HG02763 (cell line): Measurements from ENCODE around the gene TNFRSF13B.
"Not testable (repeated sequence)": the region's sequence is repeated elsewhere in the genome, so short reads cannot be mapped to it uniquely, and the experiment has no call there.

Source experiments
- ATAC-seq: cut with Tn5 transposase; IDR thresholded peaks from one replicate; pipeline ENCODE4 v1.9.1; 2021; ENCODE audit warnings: mild to moderate bottlenecking, moderate library complexity; ENCODE audit not compliant: unreplicated experiment

TNFRSF13B gene

GRCh38 chr17:16913463-16913862, 58.5 kb downstream of the TNFRSF13B start:
- ATAC-seq = no peak

DNA sequence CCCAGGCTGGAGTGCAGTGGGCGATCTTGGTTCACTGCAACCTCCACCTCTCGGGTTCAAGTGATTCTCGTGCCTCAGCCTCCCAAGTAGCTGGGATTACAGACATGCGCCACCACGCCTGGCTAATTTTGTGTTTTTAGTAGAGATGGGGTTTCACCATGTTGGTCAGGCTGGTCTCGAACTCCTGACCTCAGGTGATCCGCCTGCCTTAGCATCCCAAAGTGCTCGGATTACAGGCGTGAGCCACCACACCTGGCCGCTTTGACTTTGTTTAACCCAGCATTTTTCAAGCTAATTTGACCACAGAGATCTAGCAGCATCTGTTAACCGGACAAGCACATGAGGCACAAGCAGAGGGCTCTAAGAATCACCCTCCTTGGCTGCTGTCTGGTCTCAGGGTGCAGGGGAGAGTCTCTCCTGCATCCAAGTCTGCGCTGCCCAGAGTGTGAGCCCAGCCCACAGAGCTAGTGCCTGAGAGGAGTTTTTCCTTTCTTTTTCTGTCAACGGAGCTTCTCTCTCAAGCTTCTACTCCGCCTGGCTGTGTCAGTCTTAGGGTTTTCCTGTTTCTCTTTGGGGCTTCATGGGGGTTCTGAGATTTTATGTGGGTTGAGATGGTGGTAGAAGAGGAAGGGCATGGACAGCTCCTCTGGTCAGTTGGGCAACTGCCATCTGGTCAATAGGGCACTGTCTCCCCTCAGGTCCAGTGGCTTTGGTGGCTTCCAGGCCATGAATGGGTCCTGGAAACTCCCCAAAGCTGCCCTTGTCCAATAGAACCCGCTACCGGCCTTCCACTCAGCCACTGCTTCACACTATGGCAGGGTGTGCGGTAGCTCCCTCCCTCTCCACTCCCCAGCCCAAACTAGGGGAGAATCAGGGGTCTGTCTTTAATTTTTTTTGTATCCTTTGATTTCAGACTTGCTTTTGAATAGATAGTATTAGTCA, 59.6 kb downstream of the TNFRSF13B start:
- ATAC-seq = no peak

GRCh38 chr17:16911141-16911937, 60.6 kb downstream of the TNFRSF13B start:
- ATAC-seq = no peak

DNA sequence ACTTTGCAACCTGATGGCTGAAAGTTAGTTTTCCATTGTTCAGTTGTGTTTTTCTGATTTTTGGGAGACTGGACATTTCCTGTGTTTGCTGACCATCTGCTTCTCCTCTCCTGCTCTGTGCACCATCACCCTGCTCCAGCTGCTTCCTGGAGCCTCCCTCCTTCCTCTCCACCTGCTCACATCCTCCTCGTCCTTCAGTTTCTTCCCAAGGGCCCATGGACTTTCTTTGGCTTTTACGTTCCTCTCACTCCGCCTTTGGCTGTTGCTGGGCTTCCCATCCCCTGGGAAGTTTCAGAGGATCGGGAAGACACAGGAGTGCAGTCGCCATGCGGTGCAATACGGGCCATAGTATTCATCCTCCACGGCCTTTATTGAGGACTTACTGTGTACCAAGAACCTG, 61.6 kb downstream of the TNFRSF13B start:
- no peak for ATAC-seq

GRCh38 chr17:16909472-16910246, 62.3 kb downstream of the TNFRSF13B start:
- no peak for ATAC-seq

- ATAC-seq = no peak
These were observed 63.6 kb downstream of the TNFRSF13B start for GRCh38 chr17:16908273-16908672.

- no peak for ATAC-seq
These were observed 65.2 kb downstream of the TNFRSF13B start for GRCh38 chr17:16906680-16907079.

DNA sequence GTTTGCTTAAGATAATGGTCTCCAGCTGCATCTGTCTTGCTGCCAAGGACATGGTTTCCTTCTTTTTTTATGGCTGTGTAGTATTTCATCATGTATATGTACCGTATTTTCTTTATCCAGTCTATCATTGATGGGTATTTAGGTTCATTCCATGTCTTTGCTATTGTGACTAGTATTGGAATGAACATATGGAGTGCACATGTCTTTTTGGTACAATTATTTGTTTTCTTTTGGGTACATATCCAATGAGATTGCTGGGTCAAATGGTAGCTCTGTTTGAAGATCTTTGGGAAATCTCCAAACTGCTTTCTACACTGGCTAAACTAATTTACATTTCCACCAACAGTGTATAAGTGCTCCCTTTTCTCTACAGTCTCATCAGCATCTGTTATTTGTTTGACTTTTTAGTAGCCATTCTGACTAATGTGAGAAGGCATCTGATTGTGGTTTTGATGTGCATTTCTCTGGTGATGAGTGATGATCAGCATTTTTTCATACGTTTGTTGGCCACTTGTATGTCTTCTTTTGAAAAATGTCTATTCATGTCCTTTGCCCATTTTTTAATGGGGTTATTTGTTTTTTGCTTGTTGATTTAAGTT, 66.2 kb downstream of the TNFRSF13B start:
- no peak for ATAC-seq

DNA sequence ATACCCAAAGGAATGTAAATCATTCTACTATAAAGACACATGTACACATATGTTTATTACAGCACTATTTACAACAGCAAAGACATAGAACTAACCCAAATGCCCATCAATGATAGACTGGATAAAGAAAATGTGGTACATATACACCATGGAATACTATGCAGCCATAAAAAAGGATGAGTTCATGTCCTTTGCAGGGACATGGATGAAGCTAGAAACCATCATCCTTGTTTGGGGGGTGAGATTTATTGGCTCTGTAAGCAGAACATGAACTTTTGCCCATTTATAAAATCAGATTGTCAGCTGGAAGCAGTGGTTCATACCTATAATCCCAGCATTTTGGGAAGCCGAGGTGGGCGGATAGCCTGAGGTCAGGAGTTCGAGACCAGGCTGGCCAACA, 68.8 kb downstream of the TNFRSF13B start:
- ATAC-seq = not testable (repeated sequence)

DNA sequence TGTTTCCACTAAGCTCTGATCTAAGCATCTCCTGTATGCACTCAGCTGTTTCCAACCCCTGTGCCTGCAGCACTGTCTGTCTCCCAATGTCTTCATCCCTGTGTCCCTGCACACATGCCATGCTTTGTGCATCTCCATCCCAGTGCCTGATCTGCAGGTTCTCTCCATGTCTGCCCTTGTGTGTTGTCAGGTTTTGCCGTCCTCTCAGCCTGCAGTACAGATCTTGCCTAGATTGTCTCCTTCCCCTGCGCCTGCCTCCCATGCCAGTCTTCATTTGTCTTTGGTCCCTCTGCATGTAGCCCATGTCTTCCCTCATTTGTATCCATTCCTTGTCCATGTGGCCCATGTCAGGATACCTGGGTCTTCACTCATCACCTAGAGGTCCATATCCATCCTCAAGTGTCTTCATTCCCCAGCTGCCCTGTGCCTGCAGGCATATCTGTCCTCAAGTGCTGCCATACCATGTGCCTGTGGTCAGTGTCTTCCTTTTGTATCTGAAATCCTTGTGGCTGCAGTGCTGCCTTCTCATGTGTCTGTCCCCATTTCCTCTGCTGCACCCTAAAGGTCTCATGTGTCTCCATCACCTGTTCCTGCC, 71.5 kb downstream of the TNFRSF13B start:
- ATAC-seq = no peak

DNA sequence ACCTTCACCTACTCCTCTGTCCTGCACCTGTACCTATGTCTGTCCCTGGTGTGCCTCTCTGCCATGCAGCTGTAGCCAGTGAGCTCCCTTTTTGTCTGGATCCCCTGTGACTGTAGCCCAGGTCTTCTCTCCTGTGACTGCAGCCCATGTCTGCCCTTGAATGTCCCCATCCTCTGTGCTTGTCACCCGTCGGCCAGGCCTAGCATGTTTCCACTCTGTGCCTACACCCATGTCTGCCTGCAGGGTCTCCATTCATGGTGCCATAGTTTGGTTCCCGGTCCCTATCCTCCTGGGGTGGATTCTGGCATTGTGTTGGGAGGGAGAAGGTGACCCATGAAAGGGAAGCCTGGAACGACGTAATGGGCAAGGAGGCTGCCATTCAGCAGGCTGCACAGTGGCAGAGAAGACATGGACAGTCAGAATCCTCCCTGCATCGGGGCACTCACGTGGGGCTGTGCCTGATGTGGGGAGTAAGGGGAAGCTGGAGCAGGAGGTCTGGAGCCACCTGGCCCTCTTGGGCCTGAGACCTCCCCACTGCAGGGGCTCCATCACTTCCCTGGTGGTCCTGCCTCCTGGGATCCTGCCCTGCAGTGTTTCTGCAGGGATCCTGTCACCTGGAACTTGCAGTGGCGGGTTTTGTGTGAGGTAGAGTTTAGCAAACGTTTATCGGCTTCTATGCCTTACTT, 74.6 kb downstream of the TNFRSF13B start:
- not testable (repeated sequence) for ATAC-seq

GRCh38 chr17:16896235-16896634, 75.7 kb downstream of the TNFRSF13B start:
- not testable (repeated sequence) for ATAC-seq

- not testable (repeated sequence) for ATAC-seq
These were observed 78.4 kb downstream of the TNFRSF13B start for GRCh38 chr17:16893527-16893926.

DNA sequence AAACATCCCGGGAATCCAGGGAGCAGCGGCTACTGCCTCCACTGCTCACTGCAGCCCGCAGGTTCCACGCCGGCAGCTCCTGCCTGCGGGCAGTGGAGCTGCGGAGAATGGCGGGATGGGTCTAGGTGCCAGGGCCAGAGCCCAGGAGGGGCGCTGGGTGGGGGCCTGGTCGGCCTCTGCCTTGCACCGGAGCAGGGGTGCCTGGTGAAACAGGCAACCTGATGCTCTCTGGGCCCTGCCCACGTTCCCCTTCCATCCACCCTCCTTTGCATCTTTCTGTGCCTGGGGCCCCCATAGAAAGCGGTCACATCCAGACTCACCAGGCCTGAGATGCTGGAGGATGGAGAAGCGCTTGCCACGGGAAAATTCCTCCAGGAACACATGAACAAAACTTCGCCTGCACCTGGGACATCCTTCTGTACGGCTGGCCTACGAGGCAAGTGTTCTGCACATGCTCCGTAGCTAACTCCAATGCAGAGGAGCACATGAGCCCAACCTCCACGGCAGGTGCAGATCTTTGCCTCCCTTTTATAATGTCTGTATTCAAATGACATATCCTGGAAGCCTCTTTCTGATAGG, 79.0 kb downstream of the TNFRSF13B start:
- ATAC-seq = not testable (repeated sequence)

- no peak for ATAC-seq
These were observed 82.8 kb downstream of the TNFRSF13B start for GRCh38 chr17:16889088-16889465.
